Head of caudate nucleus (tissue), 42 donors: ENCODE results near the gene MRPL45.
A peak's percentile ranks its signal among the peaks of the same experiment; 100 is the strongest.
"Not testable (repeated sequence)": the region's sequence is repeated elsewhere in the genome, so short reads cannot be mapped to it uniquely, and the experiment has no call there.

Experiments
- DNase-seq, 42 donors: peaks; one replicate each; pipeline versions ENCODE4 v3.0.0 to v3.0.0-alpha.2; 2020 to 2021; ENCODE audit warnings: mixed read lengths in 7 of 42
- intact Hi-C: fragments of 100-400 bp; cut with DNase I; formaldehyde crosslinking; loops from one replicate; pipeline ENCODE4 v1.15.0; 2022

The MRPL45 gene

GRCh38 chr17:38296834-38297517 is at the start of gene MRPL45:
MRPL45 (plus strand) TSS chr17:38297168; CDS start chr17:38297184, 16 bp downstream.
- DNase-seq = peak; percentile 93 to 99 (median 97)
- intact Hi-C loops = not testable (repeated sequence)

GRCh38 chr17:38253191-38253590 is 43.8 kb upstream of the MRPL45 start:
- DNase-seq, intact Hi-C loops: not testable (repeated sequence)

GRCh38 chr17:38254357-38254756 is 42.6 kb upstream of the MRPL45 start:
- DNase-seq, intact Hi-C loops: not testable (repeated sequence)

- intact Hi-C loops = not testable (repeated sequence)
Measured at GRCh38 chr17:38257013-38257621, 39.9 kb upstream of the MRPL45 start.

GRCh38 chr17:38265974-38266506 is 30.9 kb upstream of the MRPL45 start:
- DNase-seq, intact Hi-C loops: not testable (repeated sequence)

More at GRCh38 chr17:38257013-38257621, 39.9 kb upstream of the MRPL45 start:
- peak; percentile 50 to 92 (median 84) for DNase-seq

GRCh38 chr17:38266571-38266970 is 30.4 kb upstream of the MRPL45 start:
- intact Hi-C loops, DNase-seq: not testable (repeated sequence)

GRCh38 chr17:38268138-38268537 is 28.8 kb upstream of the MRPL45 start:
- intact Hi-C loops, DNase-seq: not testable (repeated sequence)

- intact Hi-C loops, DNase-seq: not testable (repeated sequence)
Measured at GRCh38 chr17:38269045-38269444, 27.9 kb upstream of the MRPL45 start.

- intact Hi-C loops, DNase-seq: not testable (repeated sequence)
Measured at GRCh38 chr17:38269552-38269951, 27.4 kb upstream of the MRPL45 start.

GRCh38 chr17:38285994-38286393 is 11.0 kb upstream of the MRPL45 start:
- DNase-seq, intact Hi-C loops: not testable (repeated sequence)

GRCh38 chr17:38286501-38287091 is 10.4 kb upstream of the MRPL45 start:
- intact Hi-C loops, DNase-seq: not testable (repeated sequence)

- intact Hi-C loops = not testable (repeated sequence)
Measured at GRCh38 chr17:38288217-38288827, 8.6 kb upstream of the MRPL45 start.

GRCh38 chr17:38289760-38290159 is 7.2 kb upstream of the MRPL45 start:
- intact Hi-C loops, DNase-seq: not testable (repeated sequence)

More at GRCh38 chr17:38288217-38288827, 8.6 kb upstream of the MRPL45 start:
- DNase-seq = peak in 13 of 42 donors; percentile 7 to 50 (median 20)

GRCh38 chr17:38295602-38296365 is 1.2 kb upstream of the MRPL45 start:
- peak in 1 of 42 donors; percentile 2 for DNase-seq
- intact Hi-C loops = not testable (repeated sequence)

- DNase-seq = peak in 1 of 42 donors; percentile 14
- intact Hi-C loops = no loop called here
Measured at GRCh38 chr17:38315497-38315896, 18.5 kb downstream of the MRPL45 start.

GRCh38 chr17:38317081-38317480 is 20.1 kb downstream of the MRPL45 start:
- no peak for DNase-seq
- intact Hi-C loops = no loop called here

GRCh38 chr17:38320482-38320881 is 23.5 kb downstream of the MRPL45 start:
- no peak for DNase-seq
- intact Hi-C loops = no loop called here

- DNase-seq = peak in 41 of 42 donors; percentile 37 to 89 (median 75)
- intact Hi-C loops = no loop called here
Measured at GRCh38 chr17:38322156-38322779, 25.3 kb downstream of the MRPL45 start.
